GM06990 (cell line): ENCODE results near the gene MSL3.

Source experiments
- DNase-seq: peaks from one replicate; pipeline ENCODE4 v3.0.0-alpha.2; 2011; ENCODE audit not compliant: insufficient read length; ENCODE audit errors: extremely low read depth
- H3K27me3 ChIP-seq: replicated peaks from 2 replicates; pipeline ENCODE4 v1.6.0; 2011; ENCODE audit warnings: low read length; ENCODE audit not compliant: control insufficient read depth, insufficient read depth
- H3K36me3 ChIP-seq: 2 replicates; pipeline ENCODE4 v1.5.1; 2011; ENCODE audit warnings: low read length; ENCODE audit not compliant: control insufficient read depth, insufficient read depth
- H3K4me3 ChIP-seq: replicated peaks from 2 replicates; pipeline ENCODE4 v1.5.1; 2011; ENCODE audit warnings: low read depth, mild to moderate bottlenecking, control low read depth, low read length
- CTCF ChIP-seq: IDR thresholded peaks from 2 replicates; pipeline ENCODE4 v1.5.1; 2011; ENCODE audit warnings: low read length, control low read depth, mild to moderate bottlenecking, inconsistent platforms; ENCODE audit not compliant: insufficient read depth, poor library complexity, severe bottlenecking

The MSL3 gene

GRCh38 chrX:11789809-11790208 is 31.8 kb downstream of the MSL3 start:
- no peak for TF ChIP-seq CTCF
- Histone ChIP-seq H3K4me3 (no peak overlapping the region), H3K36me3 (no peaks in the 10 kb centered on the region), H3K27me3 (no peaks in the 10 kb centered on the region)
- DNase-seq: peak; percentile 26

- Histone ChIP-seq H3K4me3 (no peak overlapping the region), H3K36me3 (no peaks in the 10 kb centered on the region), H3K27me3 (no peaks in the 10 kb centered on the region)
- DNase-seq: no peak
- no peak for TF ChIP-seq CTCF
Measured at GRCh38 chrX:11791090-11791489, 33.1 kb downstream of the MSL3 start.

GRCh38 chrX:11791537-11791936 is 33.5 kb downstream of the MSL3 start:
- H3K36me3 ChIP-seq: no peaks in the 10 kb centered on the region
- TF ChIP-seq CTCF: no peak
- no peak overlapping the region for H3K4me3 ChIP-seq
- no peaks in the 10 kb centered on the region for H3K27me3 ChIP-seq
- DNase-seq: no peak

- Histone ChIP-seq H3K36me3 (no peaks in the 10 kb centered on the region), H3K27me3 (no peaks in the 10 kb centered on the region), H3K4me3 (no peak overlapping the region)
- peak; percentile 85 for DNase-seq
- TF ChIP-seq CTCF: no peak
Measured at GRCh38 chrX:11792461-11793421, 34.7 kb downstream of the MSL3 start.

- Histone ChIP-seq H3K36me3 (no peaks in the 10 kb centered on the region), H3K27me3 (no peaks in the 10 kb centered on the region), H3K4me3 (no peak overlapping the region)
- no peak for TF ChIP-seq CTCF
- DNase-seq: no peak
Measured at GRCh38 chrX:11793734-11794133, 35.7 kb downstream of the MSL3 start.
